Neuronal stem cell (in vitro differentiated cells): ENCODE data around the gene RCC2.

Experiments used
- DNase-seq: peaks from one replicate; pipeline ENCODE4 v3.0.0-alpha.2; 2013; ENCODE audit warnings: low spot score
- H2AFZ ChIP-seq: one replicate; pipeline ENCODE4 v1.6.1; 2013; ENCODE audit warnings: mild to moderate bottlenecking, low read length, inconsistent platforms
- H2AK5ac ChIP-seq: 2 replicates; pipeline ENCODE4 v1.6.1; 2013; ENCODE audit warnings: low read depth, mild to moderate bottlenecking, inconsistent platforms, low read length, moderate library complexity, mixed read lengths
- H2BK120ac ChIP-seq: 2 replicates; pipeline ENCODE4 v1.6.1; 2013; ENCODE audit warnings: low read depth, mild to moderate bottlenecking, inconsistent platforms, low read length, moderate library complexity, mixed read lengths
- H2BK12ac ChIP-seq: one replicate; pipeline ENCODE4 v1.6.1; 2013; ENCODE audit warnings: low read length, inconsistent platforms
- H2BK15ac ChIP-seq: 2 replicates; pipeline ENCODE4 v1.6.1; 2013; ENCODE audit warnings: mild to moderate bottlenecking, low read length, inconsistent platforms, mixed read lengths
- H2BK5ac ChIP-seq: one replicate; pipeline ENCODE4 v1.6.1; 2013; ENCODE audit warnings: inconsistent platforms, mild to moderate bottlenecking, low read length, moderate library complexity
- H3K14ac ChIP-seq: one replicate; pipeline ENCODE4 v1.6.1; 2013; ENCODE audit warnings: low read length, inconsistent platforms
- H3K18ac ChIP-seq: 2 replicates; pipeline ENCODE4 v1.6.1; 2013; ENCODE audit warnings: low read length, inconsistent platforms
- H3K23ac ChIP-seq: 2 replicates; pipeline ENCODE4 v1.6.1; 2013; ENCODE audit warnings: low read depth, mild to moderate bottlenecking, mixed read lengths, low read length, inconsistent platforms; ENCODE audit not compliant: poor library complexity
- H3K27ac ChIP-seq: replicated peaks from 3 replicates; pipeline ENCODE4 v1.5.1; 2013; ENCODE audit warnings: low read length, inconsistent platforms
- H3K27me3 ChIP-seq, 3 experiments: 2 replicates each; pipeline ENCODE4 v1.6.1; 2013; ENCODE audit warnings: low read length in 3 of 3, mild to moderate bottlenecking in 2 of 3, inconsistent platforms in 1 of 3, low read depth in 1 of 3, mixed read lengths in 1 of 3, moderate library complexity in 1 of 3; ENCODE audit not compliant: control insufficient read depth in 3 of 3, insufficient read depth in 3 of 3
- H3K36me3 ChIP-seq, 2 donors: replicated peaks in 1 of 2; 2 replicates each; pipeline ENCODE4 v1.6.1; 2013; ENCODE audit warnings: low read length in 2 of 2; ENCODE audit not compliant: control insufficient read depth in 2 of 2, insufficient read depth in 2 of 2
- H3K4ac ChIP-seq: 2 replicates; pipeline ENCODE4 v1.6.1; 2013; ENCODE audit warnings: inconsistent platforms, mild to moderate bottlenecking, low read length, moderate library complexity
- H3K4me1 ChIP-seq, 2 donors: 1 replicate in 1 of 2; 2 replicates in 1 of 2; pipeline ENCODE4 v1.6.1; 2013; ENCODE audit warnings: low read length in 2 of 2, low read depth in 1 of 2; ENCODE audit not compliant: control insufficient read depth in 2 of 2, insufficient read depth in 1 of 2
- H3K4me2 ChIP-seq: one replicate; pipeline ENCODE4 v1.6.1; 2013; ENCODE audit warnings: mild to moderate bottlenecking, low read length, inconsistent platforms; ENCODE audit not compliant: insufficient read depth, poor library complexity, severe bottlenecking
- H3K4me3 ChIP-seq, 2 donors: 2 replicates each; pipeline ENCODE4 v1.5.1; 2013; ENCODE audit warnings: low read length in 2 of 2, mild to moderate bottlenecking in 2 of 2, inconsistent platforms in 1 of 2, moderate library complexity in 1 of 2
- H3K79me1 ChIP-seq: one replicate; pipeline ENCODE4 v1.6.1; 2013; ENCODE audit warnings: low read depth, mild to moderate bottlenecking, inconsistent platforms, low read length, moderate library complexity
- H3K9ac ChIP-seq: one replicate; pipeline ENCODE4 v1.6.1; 2013; ENCODE audit warnings: mild to moderate bottlenecking, low read depth, low read length, inconsistent platforms; ENCODE audit not compliant: poor library complexity
- H3K9me3 ChIP-seq, 2 donors: replicated peaks in 1 of 2; 2 replicates each; pipeline versions ENCODE3 to v1.6.1; 2013; ENCODE audit warnings: low read length in 2 of 2, mild to moderate bottlenecking in 2 of 2, inconsistent platforms in 1 of 2, low read depth in 1 of 2, mixed read lengths in 1 of 2, moderate library complexity in 1 of 2; ENCODE audit not compliant: control insufficient read depth in 2 of 2, insufficient read depth in 1 of 2
- H4K8ac ChIP-seq: one replicate; pipeline ENCODE4 v1.6.1; 2013; ENCODE audit warnings: low read depth, mild to moderate bottlenecking, inconsistent platforms, low read length, moderate library complexity
- H4K91ac ChIP-seq: one replicate; pipeline ENCODE4 v1.6.1; 2013; ENCODE audit warnings: low read length, low read depth, mild to moderate bottlenecking, inconsistent platforms; ENCODE audit not compliant: poor library complexity
- WGBS, 2 donors: extraction: QIAGEN DNeasy Blood & Tissue Kit; methylation state at CpG; one replicate each; pipeline ENCODE4 v1.1.7; 2013; ENCODE audit warnings: missing lambda C conversion rate in 2 of 2, mixed read lengths in 1 of 2; ENCODE audit not compliant: insufficient read length in 2 of 2, insufficient replicate concordance in 1 of 2; ENCODE audit errors: extremely low coverage in 2 of 2; 5-methylcytosine and 5-hydroxymethylcytosine counted together

The RCC2 gene

DNA sequence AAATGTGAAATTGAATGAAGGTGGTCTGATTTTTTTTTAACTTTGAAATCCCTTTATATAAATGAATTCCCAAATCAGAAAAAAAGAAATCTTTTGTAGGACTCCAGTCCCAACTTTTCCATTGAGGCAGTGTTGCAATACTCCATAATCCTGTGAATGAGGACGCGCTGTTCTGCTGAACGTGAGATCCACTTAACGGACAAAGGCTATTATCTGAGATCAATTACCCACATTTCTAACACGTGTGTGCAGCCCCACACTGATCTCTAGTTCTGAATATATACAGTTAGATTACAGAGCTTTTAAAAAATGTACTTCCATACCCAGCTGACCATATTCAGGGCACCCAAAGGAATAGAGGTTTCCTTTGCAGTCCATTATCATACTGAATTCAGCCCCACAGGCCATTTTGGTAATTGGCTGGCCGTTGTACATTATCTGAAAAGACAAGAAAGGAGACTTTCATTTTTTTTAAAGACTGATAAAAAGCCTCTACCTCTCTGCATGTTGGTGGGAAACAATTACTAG, 19.0 kb downstream of the RCC2 start:
- H4K91ac ChIP-seq: no peak overlapping the region
- no peak overlapping the region for H2BK5ac ChIP-seq
- peaks cover 65 to 97% of the 10 kb centered on the region in 2 donors for H3K36me3 ChIP-seq
- no peak overlapping the region for H2AK5ac ChIP-seq
- H3K79me1 ChIP-seq: peaks cover 15% of the 10 kb centered on the region
- no peaks in the 10 kb centered on the region for H3K9me3 ChIP-seq
- H2AFZ ChIP-seq: no peak overlapping the region
- H3K27me3 ChIP-seq: no peaks in the 10 kb centered on the region
- H3K9ac ChIP-seq: no peak overlapping the region
- H2BK15ac ChIP-seq: no peak overlapping the region
- H2BK12ac ChIP-seq: no peak overlapping the region
- H3K18ac ChIP-seq: no peak overlapping the region
- H4K8ac ChIP-seq: no peak overlapping the region
- no peak overlapping the region for H3K4me2 ChIP-seq
- no peak overlapping the region for H3K23ac ChIP-seq
- no CpG with 5 or more reads among the region's 6 CpGs for WGBS, 2 donors
- H3K4me3 ChIP-seq: no peak overlapping the region
- H3K4me1 ChIP-seq: no peaks in the 10 kb centered on the region
- no peak overlapping the region for H3K27ac ChIP-seq
- H3K4ac ChIP-seq: no peak overlapping the region
- no peak overlapping the region for H2BK120ac ChIP-seq
- H3K14ac ChIP-seq: no peak overlapping the region
- DNase-seq: no peak

DNA sequence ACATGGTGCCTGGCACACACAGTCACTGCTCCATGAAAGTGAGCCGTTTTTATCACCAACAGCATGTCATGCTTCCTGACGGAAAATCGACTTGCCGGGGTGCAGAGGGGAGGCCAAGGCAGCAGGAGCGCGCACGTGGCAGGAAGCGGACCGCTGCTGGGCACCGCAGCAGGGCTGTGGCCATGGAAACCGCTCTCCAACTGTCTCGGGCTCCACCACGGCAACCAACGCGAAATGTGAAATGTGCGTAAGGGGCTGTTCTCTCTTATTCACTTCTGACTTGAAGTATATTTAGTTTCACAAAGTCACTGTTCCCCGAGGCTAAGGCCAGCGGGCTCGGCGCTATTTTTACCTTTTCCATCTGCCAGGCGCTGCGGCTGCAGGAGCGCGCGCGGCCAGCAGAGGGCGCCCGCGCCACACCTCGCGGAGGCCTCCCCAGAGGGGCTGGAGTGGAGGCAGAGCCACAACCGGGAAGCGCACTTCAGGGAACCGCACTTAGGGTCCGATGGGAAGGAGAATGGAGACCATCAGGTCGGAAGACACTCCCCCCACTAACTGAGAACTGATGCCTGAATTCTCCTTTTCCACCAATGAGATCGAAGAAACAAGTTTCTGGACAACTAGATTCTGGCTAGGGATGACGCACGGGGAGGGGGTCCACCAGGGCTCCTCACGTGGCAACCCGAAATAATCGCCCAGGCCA, 19.7 kb downstream of the RCC2 start:
- no peaks in the 10 kb centered on the region for H3K9me3 ChIP-seq
- H3K9ac ChIP-seq: no peak overlapping the region
- peaks cover 62 to 97% of the 10 kb centered on the region in 2 donors for H3K36me3 ChIP-seq
- H3K14ac ChIP-seq: no peak overlapping the region
- H3K4me3 ChIP-seq: no peak overlapping the region
- no peak overlapping the region for H2BK120ac ChIP-seq
- H2AK5ac ChIP-seq: no peak overlapping the region
- H3K23ac ChIP-seq: no peak overlapping the region
- H3K79me1 ChIP-seq: peaks cover 13% of the 10 kb centered on the region
- no peak overlapping the region for H3K4me2 ChIP-seq
- peak overlapping the region; percentile 2 for H3K18ac ChIP-seq
- no peak overlapping the region for H3K27ac ChIP-seq
- no peak overlapping the region for H4K91ac ChIP-seq
- no peak overlapping the region for H2BK15ac ChIP-seq
- DNase-seq: peak; percentile 51
- no peak overlapping the region for H4K8ac ChIP-seq
- WGBS, 2 donors: no CpG with 5 or more reads among the region's 42 CpGs
- no peak overlapping the region for H2BK12ac ChIP-seq
- H3K4ac ChIP-seq: no peak overlapping the region
- H3K4me1 ChIP-seq: no peaks in the 10 kb centered on the region
- H3K27me3 ChIP-seq: no peaks in the 10 kb centered on the region
- no peak overlapping the region for H2AFZ ChIP-seq
- H2BK5ac ChIP-seq: no peak overlapping the region

DNA sequence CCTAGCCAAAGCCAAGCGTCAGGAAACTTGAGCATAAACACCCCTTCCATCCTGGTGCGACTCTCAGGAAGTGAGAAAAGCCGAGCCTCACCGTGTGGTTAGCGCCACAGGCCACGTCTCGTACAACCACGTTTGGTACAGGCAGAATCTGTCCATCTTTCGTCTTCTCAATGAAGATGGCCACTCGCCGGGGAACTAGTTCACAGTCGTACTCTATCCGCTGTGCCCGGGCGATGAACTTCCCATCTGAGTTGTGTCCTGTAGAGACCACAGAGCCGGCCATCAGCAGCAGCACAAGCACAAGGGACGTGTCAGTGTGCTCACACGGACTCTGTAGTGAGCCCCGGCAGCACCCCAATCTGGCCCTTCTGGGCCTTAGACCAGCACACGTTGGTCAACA, 23.1 kb downstream of the RCC2 start:
- H3K79me1 ChIP-seq: peaks cover 13% of the 10 kb centered on the region
- no CpG with 5 or more reads among the region's 20 CpGs for WGBS, 2 donors
- H3K4me3 ChIP-seq: no peak overlapping the region
- H2BK12ac ChIP-seq: no peak overlapping the region
- peaks cover 67 to 97% of the 10 kb centered on the region in 2 donors for H3K36me3 ChIP-seq
- no peaks in the 10 kb centered on the region for H3K27me3 ChIP-seq
- H3K9ac ChIP-seq: no peak overlapping the region
- no peak overlapping the region for H3K27ac ChIP-seq
- DNase-seq: no peak
- H2AFZ ChIP-seq: no peak overlapping the region
- no peak overlapping the region for H2AK5ac ChIP-seq
- no peaks in the 10 kb centered on the region for H3K9me3 ChIP-seq
- H2BK15ac ChIP-seq: no peak overlapping the region
- H3K4me1 ChIP-seq: no peaks in the 10 kb centered on the region
- H4K8ac ChIP-seq: no peak overlapping the region
- H2BK120ac ChIP-seq: no peak overlapping the region
- H4K91ac ChIP-seq: no peak overlapping the region
- H3K4ac ChIP-seq: no peak overlapping the region
- no peak overlapping the region for H3K4me2 ChIP-seq
- H2BK5ac ChIP-seq: no peak overlapping the region
- no peak overlapping the region for H3K18ac ChIP-seq
- no peak overlapping the region for H3K23ac ChIP-seq
- no peak overlapping the region for H3K14ac ChIP-seq

DNA sequence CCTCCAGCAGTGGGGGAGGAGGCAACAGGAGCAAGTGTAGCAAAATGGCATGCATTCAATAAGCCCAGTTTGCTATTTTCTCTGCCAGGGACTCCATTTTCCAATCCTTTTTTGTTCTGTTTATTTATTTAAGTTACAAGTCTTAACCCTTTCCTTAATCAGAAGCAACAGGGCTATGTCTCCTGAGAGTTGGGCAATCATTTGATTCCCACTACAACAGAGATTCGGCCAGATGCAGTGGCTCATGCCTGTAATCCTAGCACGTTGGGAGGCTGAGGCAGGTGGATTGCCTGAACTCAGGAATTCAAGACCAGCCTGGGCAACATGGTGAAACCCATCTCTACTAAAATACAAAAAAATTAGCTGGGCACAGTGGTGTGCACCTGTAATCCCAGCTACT, 25.5 kb downstream of the RCC2 start:
- Histone ChIP-seq H3K4ac (no peak overlapping the region), H2BK5ac (no peak overlapping the region), H4K91ac (no peak overlapping the region), H3K27ac (no peak overlapping the region), H3K4me2 (no peak overlapping the region), H3K9ac (no peak overlapping the region), H3K23ac (no peak overlapping the region), H3K27me3 (no peaks in the 10 kb centered on the region), H2AK5ac (no peak overlapping the region), H3K18ac (no peak overlapping the region), H3K14ac (no peak overlapping the region), H3K4me3 (no peak overlapping the region), H3K4me1 (no peaks in the 10 kb centered on the region), H2AFZ (no peak overlapping the region), H3K9me3 (no peaks in the 10 kb centered on the region), H4K8ac (no peak overlapping the region), H2BK15ac (no peak overlapping the region), H3K36me3 (peaks cover 76 to 97% of the 10 kb centered on the region in 2 donors), H3K79me1 (peaks cover 7% of the 10 kb centered on the region), H2BK12ac (no peak overlapping the region), H2BK120ac (no peak overlapping the region)
- WGBS, 2 donors: no CpG with 5 or more reads among the region's 2 CpGs
- no peak for DNase-seq
